Stromal cell of bone marrow (primary cell): ENCODE measurements around the gene OR52D1.

Experiments used
- DNase-seq: peaks from one replicate; pipeline ENCODE4 v3.0.0-alpha.2; 2012; ENCODE audit warnings: low read depth

Gene OR52D1

GRCh38 chr11:5488385-5488784 is at the start of gene OR52D1:
Gene OR52D1 (plus strand): TSS chr11:5488685. CDS start chr11:5488707, 22 bp downstream.
- no peak for DNase-seq

GRCh38 chr11:5441414-5441813 is 47.1 kb upstream of the OR52D1 start, which contains the start of gene OR51I1:
Gene OR51I1 (minus strand): TSS chr11:5441514. CDS start chr11:5441514, 0 bp downstream.
- DNase-seq = no peak

GRCh38 chr11:5443835-5444393 is 44.6 kb upstream of the OR52D1 start:
- DNase-seq = no peak

GRCh38 chr11:5449023-5449422 is 39.5 kb upstream of the OR52D1 start, which contains the start of gene OR51I2:
Gene OR51I2 (plus strand): TSS chr11:5449323. CDS start chr11:5453489, 4,166 bp downstream.
- no peak for DNase-seq

- DNase-seq = no peak
Observed at GRCh38 chr11:5449432-5449831, 39.1 kb upstream of the OR52D1 start.

- no peak for DNase-seq
Observed at GRCh38 chr11:5460983-5461621, 27.4 kb upstream of the OR52D1 start.

GRCh38 chr11:5467527-5467926 is 21.0 kb upstream of the OR52D1 start:
- DNase-seq = no peak

- DNase-seq = no peak
Observed at GRCh38 chr11:5473921-5474320, 14.6 kb upstream of the OR52D1 start.

GRCh38 chr11:5476186-5476819 is 12.2 kb upstream of the OR52D1 start:
- peak; percentile 22 for DNase-seq

GRCh38 chr11:5486003-5486402 is 2.5 kb upstream of the OR52D1 start:
- DNase-seq = no peak

- DNase-seq = no peak
Observed at GRCh38 chr11:5486421-5486820, 2.1 kb upstream of the OR52D1 start.

- no peak for DNase-seq
Observed at GRCh38 chr11:5488798-5489399, 414 bp downstream of the OR52D1 start.

GRCh38 chr11:5489576-5490357 is 1.3 kb downstream of the OR52D1 start:
- no peak for DNase-seq

- no peak for DNase-seq
Observed at GRCh38 chr11:5499671-5500070, 11.2 kb downstream of the OR52D1 start.

- no peak for DNase-seq
Observed at GRCh38 chr11:5500393-5500801, 11.9 kb downstream of the OR52D1 start.

- DNase-seq = no peak
Observed at GRCh38 chr11:5504403-5504921, 16.0 kb downstream of the OR52D1 start.

- no peak for DNase-seq
Observed at GRCh38 chr11:5505363-5506048, 17.0 kb downstream of the OR52D1 start.

- DNase-seq = no peak
Observed at GRCh38 chr11:5507177-5507932, 18.9 kb downstream of the OR52D1 start.

GRCh38 chr11:5507933-5508305 is 19.4 kb downstream of the OR52D1 start:
- DNase-seq = no peak

- DNase-seq = no peak
Observed at GRCh38 chr11:5508605-5509004, 20.1 kb downstream of the OR52D1 start.

GRCh38 chr11:5509803-5510202 is 21.3 kb downstream of the OR52D1 start, which contains the start of gene UBQLN3:
Gene UBQLN3 (minus strand): TSS chr11:5509957. CDS start chr11:5509558, 399 bp downstream.
- no peak for DNase-seq
